ENCODE measurements around the gene KCNH3. TPM values are rescaled to one million over a fixed set of nuclear protein-coding genes. Genes with fewer than 3 reads are reported as not detected.

Gene KCNH3
- total RNA-seq, 1 experiment from 2014 or later, result 0.26 TPM

DNA sequence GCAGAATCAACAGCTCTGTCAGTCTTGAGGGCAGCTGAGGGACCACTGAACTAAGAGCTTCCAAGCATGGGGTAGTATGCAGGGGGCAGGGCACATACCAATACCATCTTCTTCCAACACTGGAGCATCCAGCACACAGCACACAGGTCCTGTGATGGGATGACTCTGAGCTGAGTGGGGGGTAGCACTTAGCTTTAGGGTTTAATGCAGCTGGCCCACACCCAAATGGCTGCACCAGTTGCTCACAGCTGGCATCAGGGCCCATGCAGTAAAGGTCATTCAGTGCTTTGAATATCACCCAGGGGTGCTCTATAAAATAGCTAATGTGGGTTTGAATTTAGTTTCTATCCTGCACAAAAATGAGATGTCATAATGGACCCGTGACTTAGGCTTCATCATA lies 64.9 kb downstream of the KCNH3 start:
- H3K56ac ChIP-seq (ENCODE audit: insufficient read length, low read depth, low read length), result no peak overlapping the region
- no peaks in the 10 kb centered on the region for H3K79me2 ChIP-seq (ENCODE audit: insufficient read depth, low read length)
- no peak overlapping the region for H3K4me3 Mint-ChIP-seq
- no peak overlapping the region for H2BK15ac ChIP-seq (ENCODE audit: low read depth, low read length)
- no peaks in the 10 kb centered on the region for H3K4me1 ChIP-seq (ENCODE audit: insufficient read depth, low read length)
- no peak overlapping the region for H3K14ac ChIP-seq (ENCODE audit: insufficient read depth, low read length)
- no peak overlapping the region for H3K23ac ChIP-seq (ENCODE audit: insufficient read length, low read depth, low read length)
- H3K9ac ChIP-seq (ENCODE audit: extremely low read depth, insufficient read length, low read length), result no peak overlapping the region
- H2AK5ac ChIP-seq (ENCODE audit: insufficient read length, low read length), result no peak overlapping the region
- no peak overlapping the region for H4K8ac ChIP-seq (replicated peaks; ENCODE audit: insufficient read length, low read depth, low read length)
- H4K91ac ChIP-seq (ENCODE audit: insufficient read length, low read depth, low read length), result no peak overlapping the region
- H3K4me1 Mint-ChIP-seq, result peaks cover 0 to 5% of the 10 kb centered on the region in 2 experiments; a peak in 2 of 4 replicates
- H3K4ac ChIP-seq (ENCODE audit: low read depth, low read length), result no peak overlapping the region
- no peaks in the 10 kb centered on the region for H4K20me1 ChIP-seq (ENCODE audit: control insufficient read depth, insufficient read depth, insufficient read length)
- H3K23me2 ChIP-seq (ENCODE audit: insufficient read length, low read depth, low read length, poor library complexity, severe bottlenecking), result no peaks in the 10 kb centered on the region
- H2BK120ac ChIP-seq (ENCODE audit: low read depth, low read length, poor library complexity, severe bottlenecking), result no peak overlapping the region
- H4K5ac ChIP-seq (ENCODE audit: insufficient read length, low read depth, low read length), result no peak overlapping the region
- DNase-seq, result no peak
- peaks cover 5% of the 10 kb centered on the region for H3K27me3 Mint-ChIP-seq (ENCODE audit: low read depth)
- no peak overlapping the region for H2BK20ac ChIP-seq (ENCODE audit: low read depth, low read length, poor library complexity, severe bottlenecking)
- no CpG with 5 or more reads among the region's 1 CpG for WGBS (ENCODE audit: extremely low coverage, insufficient read length, low lambda C conversion rate)
- H3K27ac Mint-ChIP-seq, result no peak overlapping the region
- H3K9me3 ChIP-seq (ENCODE audit: control insufficient read depth, low read depth, low read length), result no peaks in the 10 kb centered on the region
- H3K79me1 ChIP-seq (ENCODE audit: insufficient read depth, low read depth, low read length, poor library complexity, severe bottlenecking), result no peaks in the 10 kb centered on the region
- no peak overlapping the region for H2AFZ ChIP-seq (ENCODE audit: low read length)
- no peak overlapping the region for H3K18ac ChIP-seq (ENCODE audit: insufficient read length, low read depth, low read length)
- no peak overlapping the region for H3T11ph ChIP-seq (ENCODE audit: low read length)
- no peaks in the 10 kb centered on the region for H3K27me3 ChIP-seq (ENCODE audit: insufficient read depth, low read length)
- H3K9me3 Mint-ChIP-seq, result no peaks in the 10 kb centered on the region
- TF ChIP-seq, protein P1, sequence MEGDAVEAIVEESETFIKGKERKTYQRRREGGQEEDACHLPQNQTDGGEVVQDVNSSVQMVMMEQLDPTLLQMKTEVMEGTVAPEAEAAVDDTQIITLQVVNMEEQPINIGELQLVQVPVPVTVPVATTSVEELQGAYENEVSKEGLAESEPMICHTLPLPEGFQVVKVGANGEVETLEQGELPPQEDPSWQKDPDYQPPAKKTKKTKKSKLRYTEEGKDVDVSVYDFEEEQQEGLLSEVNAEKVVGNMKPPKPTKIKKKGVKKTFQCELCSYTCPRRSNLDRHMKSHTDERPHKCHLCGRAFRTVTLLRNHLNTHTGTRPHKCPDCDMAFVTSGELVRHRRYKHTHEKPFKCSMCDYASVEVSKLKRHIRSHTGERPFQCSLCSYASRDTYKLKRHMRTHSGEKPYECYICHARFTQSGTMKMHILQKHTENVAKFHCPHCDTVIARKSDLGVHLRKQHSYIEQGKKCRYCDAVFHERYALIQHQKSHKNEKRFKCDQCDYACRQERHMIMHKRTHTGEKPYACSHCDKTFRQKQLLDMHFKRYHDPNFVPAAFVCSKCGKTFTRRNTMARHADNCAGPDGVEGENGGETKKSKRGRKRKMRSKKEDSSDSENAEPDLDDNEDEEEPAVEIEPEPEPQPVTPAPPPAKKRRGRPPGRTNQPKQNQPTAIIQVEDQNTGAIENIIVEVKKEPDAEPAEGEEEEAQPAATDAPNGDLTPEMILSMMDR (conservative IDR thresholded peaks at IDR 0.05), result no peak
- H2BK5ac ChIP-seq (ENCODE audit: insufficient read length, low read length), result no peak overlapping the region
- H3K4me2 ChIP-seq (ENCODE audit: insufficient read depth, insufficient read length, low read length), result no peak overlapping the region
- no peak overlapping the region for H2BK12ac ChIP-seq (ENCODE audit: insufficient read length, low read depth, low read length)
- H3K27ac ChIP-seq (ENCODE audit: insufficient read length, low read depth, low read length), result no peak overlapping the region
- H3K36me3 Mint-ChIP-seq (ENCODE audit: insufficient read depth in 1 of 3, low read depth in 3 of 3), result peaks cover 0 to 6% (median 4%) of the 10 kb centered on the region in 3 experiments; a peak in 4 of 7 replicates

All from H9 (cell line).